GM21576 (cell line): ENCODE measurements around the gene NSL1.
A peak's percentile ranks its signal among the peaks of the same experiment; 100 is the strongest.
"Not testable (repeated sequence)": the region's sequence is repeated elsewhere in the genome, so short reads cannot be mapped to it uniquely, and the experiment has no call there.

Source experiments
- ATAC-seq: cut with Tn5 transposase; IDR thresholded peaks from one replicate; pipeline ENCODE4 v1.9.1; 2021; ENCODE audit warnings: mild to moderate bottlenecking, moderate library complexity; ENCODE audit not compliant: unreplicated experiment

The NSL1 gene

GRCh38 chr1:212712451-212713303 is 78.9 kb downstream of the NSL1 start:
- ATAC-seq = no peak

- not testable (repeated sequence) for ATAC-seq
Observed at GRCh38 chr1:212711974-212712373, 79.6 kb downstream of the NSL1 start.

GRCh38 chr1:212710566-212710965 is 81.0 kb downstream of the NSL1 start:
- no peak for ATAC-seq

GRCh38 chr1:212703991-212704564 is 87.5 kb downstream of the NSL1 start:
- no peak for ATAC-seq

- ATAC-seq = no peak
Observed at GRCh38 chr1:212702672-212703071, 88.9 kb downstream of the NSL1 start.

- no peak for ATAC-seq
Observed at GRCh38 chr1:212701910-212702309, 89.7 kb downstream of the NSL1 start.

GRCh38 chr1:212700892-212701819 is 90.4 kb downstream of the NSL1 start:
- no peak for ATAC-seq

GRCh38 chr1:212700223-212700891 is 91.2 kb downstream of the NSL1 start:
- no peak for ATAC-seq

GRCh38 chr1:212699625-212700222 is 91.9 kb downstream of the NSL1 start, which contains the start of gene BATF3:
Gene BATF3 (minus strand): TSS chr1:212699840. CDS start chr1:212699762, 78 bp downstream.
- ATAC-seq = peak; percentile 15

GRCh38 chr1:212699104-212699624 is 92.4 kb downstream of the NSL1 start:
- ATAC-seq = peak; percentile 47

- ATAC-seq = peak; percentile 24
Observed at GRCh38 chr1:212698467-212699103, 93.0 kb downstream of the NSL1 start.

GRCh38 chr1:212696721-212697331 is 94.8 kb downstream of the NSL1 start:
- no peak for ATAC-seq

- no peak for ATAC-seq
Observed at GRCh38 chr1:212692774-212693644, 98.6 kb downstream of the NSL1 start.

GRCh38 chr1:212691561-212692071 is 100.0 kb downstream of the NSL1 start:
- ATAC-seq = no peak

- no peak for ATAC-seq
Observed at GRCh38 chr1:212690816-212691403, 100.7 kb downstream of the NSL1 start.

- no peak for ATAC-seq
Observed at GRCh38 chr1:212689758-212690529, 101.6 kb downstream of the NSL1 start.
